GM12878 (cell line): ENCODE measurements around the gene EYS. TPM values are rescaled to one million over a fixed set of nuclear protein-coding genes. Genes with fewer than 3 reads are reported as not detected.

Source experiments
- E4F1 ChIP-seq: fragments of 450-650 bp; IDR thresholded peaks from 2 replicates; pipeline ENCODE4 v1.6.1; 2018; ENCODE audit warnings: borderline replicate concordance, mild to moderate bottlenecking; ENCODE audit not compliant: partially characterized antibody
- IRF5 ChIP-seq: fragments of 450-650 bp; IDR thresholded peaks from 2 replicates; pipeline ENCODE4 v1.6.1; 2017; ENCODE audit warnings: borderline replicate concordance
- NR2C1 ChIP-seq: fragments of 450-650 bp; IDR thresholded peaks from 2 replicates; pipeline ENCODE4 v1.6.1; 2017; ENCODE audit warnings: antibody characterized with exemption, mild to moderate bottlenecking, moderate library complexity
- ZBTB33 ChIP-seq: fragments of 450-650 bp; IDR thresholded peaks from 2 replicates; pipeline ENCODE4 v1.6.1; 2017; ENCODE audit warnings: mild to moderate bottlenecking
- ZBTB40 ChIP-seq: fragments of 450-650 bp; IDR thresholded peaks from 2 replicates; pipeline ENCODE4 v1.6.1; 2016; ENCODE audit warnings: mild to moderate bottlenecking, moderate library complexity, borderline replicate concordance
- polyA plus RNA-seq, 11 experiments: library from polyadenylated mRNA; depleted of rRNA in 4 of 11; unstranded in 6 of 11; stranded (reverse) in 5 of 11; fragments of >200 nt; fragmentation: Nextera tagmentation in 4 of 11; fragmentation: Illumina TruSeq in 1 of 11; extraction: Ambion mirVana in 4 of 11; extraction: Trizol in 1 of 11; gene quantifications; 1 replicate in 1 of 11; 2 replicates in 10 of 11; pipeline versions ENCODE4 v1.2.1 to v1.2.3, GENCODE V29; 2011 to 2016; ENCODE audit warnings: inconsistent platforms in 2 of 11, missing spikeins in 2 of 11, low read depth in 1 of 11
- total RNA-seq, 4 experiments: library from RNA; depleted of rRNA in 3 of 4; stranded (reverse); fragments of >200 nt in 3 of 4; fragmentation: Illumina TruSeq in 1 of 4; extraction: Trizol in 1 of 4; gene quantifications; 2 replicates each; pipeline versions ENCODE4 v1.2.1 to v1.2.3, GENCODE V29; 2013 to 2021

The EYS gene
- total and polyA plus RNA-seq, 10 of the 15 experiments (the other 5 are each of a cell fraction or from before 2014, with no cell fraction given) = under 0.01 to 0.14 (median 0.02) TPM; not detected in 1

GRCh38 chr6:63783096-63783495 lies 1923.9 kb downstream of the EYS start (continued):
- no peak for TF ChIP-seq IRF5
- no peak for TF ChIP-seq ZBTB33
- no peak for TF ChIP-seq NR2C1
- no peak for TF ChIP-seq ZBTB40
- no peak for TF ChIP-seq E4F1
- TF ChIP-seq, all 136 proteins: peak for 0
